GM19395 (cell line): ENCODE results near the gene MOB2.

Experiments used
- ATAC-seq: cut with Tn5 transposase; IDR thresholded peaks from one replicate; pipeline ENCODE4 v1.9.1; 2021; ENCODE audit warnings: mild to moderate bottlenecking, moderate library complexity; ENCODE audit not compliant: unreplicated experiment

The MOB2 gene

DNA sequence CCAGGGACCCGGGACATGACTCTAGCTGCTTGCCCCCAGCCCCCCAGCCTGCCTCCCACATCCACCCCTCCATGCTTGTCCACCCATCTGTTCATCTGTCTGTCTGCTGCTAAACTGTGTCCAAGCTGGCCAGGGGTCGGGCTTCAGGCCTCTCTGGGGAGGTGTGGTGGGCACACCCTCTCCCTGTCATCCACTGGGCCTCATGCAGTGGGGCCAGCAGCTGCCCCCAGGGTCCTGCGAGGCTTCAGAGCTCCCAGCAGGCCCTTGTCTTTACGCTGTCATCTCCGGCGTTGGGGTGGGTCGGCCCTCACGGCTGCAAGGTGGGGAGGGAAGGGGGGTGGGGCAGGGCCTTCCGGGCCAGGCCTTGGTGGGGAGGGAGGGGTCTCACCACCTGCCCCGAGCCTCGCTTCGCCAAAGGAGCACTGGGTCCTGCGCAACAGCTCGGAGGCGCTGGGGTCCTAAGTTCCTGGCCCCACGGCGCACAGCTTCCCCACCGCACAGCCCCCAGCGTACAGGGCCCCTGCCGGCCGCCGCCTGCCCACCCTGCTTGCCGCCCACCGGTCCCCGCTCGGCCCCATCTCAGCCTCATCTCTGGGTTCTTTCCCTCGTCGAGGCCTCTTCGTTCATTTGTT is 26.7 kb downstream of the MOB2 start:
- no peak for ATAC-seq

GRCh38 chr11:1459219-1459575 is 27.4 kb downstream of the MOB2 start:
- ATAC-seq = no peak

DNA sequence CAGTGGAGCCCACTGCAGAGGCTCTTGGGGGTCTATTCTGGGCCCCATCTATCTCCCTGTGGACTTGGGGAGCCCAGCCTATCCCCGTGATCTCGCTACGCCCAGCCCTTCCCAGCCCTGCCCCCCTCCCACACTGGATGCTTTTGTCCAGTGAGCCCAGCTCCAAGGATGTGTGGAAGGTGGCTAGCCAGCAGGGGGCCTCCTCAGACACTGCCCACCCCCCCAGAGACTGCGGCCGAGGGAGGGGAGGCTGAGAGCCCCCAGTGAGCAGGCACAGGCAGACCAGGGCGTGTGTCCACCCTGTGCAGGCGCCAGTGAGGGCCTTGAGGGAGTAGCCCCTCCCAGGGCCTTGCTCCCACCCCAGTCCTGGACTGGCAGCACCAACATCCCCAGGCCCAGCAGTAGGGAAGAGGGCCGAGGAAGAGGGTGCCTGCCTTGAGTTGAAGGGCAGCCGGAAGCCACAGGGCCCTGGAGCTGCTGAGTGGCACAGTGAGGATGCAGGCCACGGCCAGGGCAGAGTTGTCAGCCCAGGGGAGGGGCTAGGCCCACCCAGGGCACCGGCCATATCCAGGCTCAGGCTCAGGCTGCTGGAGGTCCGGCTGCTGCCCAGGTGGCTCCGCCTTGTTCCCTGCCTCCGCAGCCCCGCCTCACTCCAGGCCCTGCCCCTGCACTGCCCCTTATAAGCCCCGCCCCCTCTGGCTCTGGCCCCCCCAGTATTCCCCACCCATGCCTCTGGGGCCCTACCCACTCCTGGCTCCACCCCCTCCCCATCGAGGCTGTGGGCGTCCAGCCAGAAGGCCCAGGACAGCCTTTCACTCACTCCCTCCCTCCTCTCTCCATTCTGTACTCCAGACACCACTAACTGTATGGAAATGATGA is 28.0 kb downstream of the MOB2 start:
- no peak for ATAC-seq

DNA sequence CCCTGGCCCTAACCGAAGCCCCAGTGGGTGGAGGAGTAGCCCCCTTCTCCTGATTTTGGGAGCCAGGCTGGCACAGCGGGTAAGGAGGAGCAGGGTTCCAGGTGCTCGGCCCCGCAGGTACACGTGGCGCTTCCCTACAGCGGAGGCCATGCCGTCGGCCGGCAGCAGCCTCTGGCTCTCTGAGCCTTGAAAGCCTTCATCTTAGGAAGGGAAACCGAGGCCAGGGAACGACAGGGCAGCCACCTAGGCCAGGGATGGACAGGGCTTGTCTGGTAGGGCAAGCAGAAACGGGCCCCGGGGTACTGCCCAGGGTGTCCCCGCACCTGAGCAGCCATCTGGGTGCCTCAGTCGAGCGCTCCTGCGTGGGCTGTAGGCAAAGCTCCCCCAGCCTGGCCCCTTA is 28.7 kb downstream of the MOB2 start:
- no peak for ATAC-seq

DNA sequence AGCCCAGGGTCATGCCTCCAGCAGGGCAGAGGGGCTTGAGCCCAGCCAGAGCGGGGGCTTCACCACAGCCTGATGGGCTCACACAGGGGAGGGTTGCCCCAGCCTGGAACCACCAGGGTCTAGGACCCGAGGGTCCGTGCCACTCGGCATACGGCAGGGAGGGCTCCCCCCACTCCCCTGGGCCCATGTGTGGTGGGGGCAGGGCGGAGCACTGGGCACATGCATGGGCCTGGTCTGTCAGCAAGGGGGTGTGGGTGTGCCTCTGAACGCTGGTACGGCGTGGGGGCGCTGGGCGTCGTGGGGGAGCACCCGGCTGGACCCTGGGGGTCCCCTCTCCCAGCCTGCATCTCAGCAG is 29.3 kb downstream of the MOB2 start:
- no peak for ATAC-seq

DNA sequence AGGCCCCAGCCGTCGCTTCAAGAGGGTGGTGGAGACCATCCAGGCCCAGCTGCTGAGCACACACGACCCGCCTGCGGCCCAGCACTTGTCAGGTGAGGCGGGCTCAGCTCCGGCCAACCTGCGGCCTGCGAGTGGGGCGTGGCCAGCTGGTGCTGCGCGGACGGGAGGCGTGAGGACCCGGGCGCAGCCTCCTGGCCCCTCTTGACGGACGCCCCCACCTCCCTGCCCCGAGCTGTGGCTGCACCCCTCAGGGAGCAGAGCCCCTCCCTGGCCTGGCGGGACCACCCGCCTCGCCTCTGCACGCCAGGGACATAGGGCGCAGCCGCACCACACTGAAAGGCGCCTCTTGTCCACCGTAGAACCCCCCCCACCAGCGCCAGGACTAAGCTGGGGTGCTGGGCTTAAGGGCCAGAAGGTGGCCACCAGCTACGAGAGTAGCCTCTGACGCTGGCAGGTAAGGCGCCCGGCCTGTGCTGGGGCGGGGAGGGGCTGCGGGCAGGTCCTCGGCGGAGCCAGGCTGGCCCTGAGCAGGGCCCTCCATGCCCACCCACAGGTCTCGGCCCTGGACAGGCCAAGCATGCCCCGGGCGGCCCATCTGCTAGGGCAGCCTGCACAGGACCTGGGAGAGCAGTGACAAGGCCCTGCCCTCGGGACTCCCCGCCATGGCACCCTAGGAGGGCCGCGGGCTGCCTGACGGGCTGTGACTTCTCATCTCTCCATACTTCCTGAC is 29.8 kb downstream of the MOB2 start:
- ATAC-seq = no peak

- ATAC-seq = no peak
Observed at GRCh38 chr11:1456176-1456575, 30.4 kb downstream of the MOB2 start.

- ATAC-seq = no peak
Observed at GRCh38 chr11:1455763-1456060, 30.9 kb downstream of the MOB2 start.

GRCh38 chr11:1455032-1455762 is 31.4 kb downstream of the MOB2 start:
- ATAC-seq = no peak

GRCh38 chr11:1454576-1454975 is 32.0 kb downstream of the MOB2 start:
- ATAC-seq = no peak

DNA sequence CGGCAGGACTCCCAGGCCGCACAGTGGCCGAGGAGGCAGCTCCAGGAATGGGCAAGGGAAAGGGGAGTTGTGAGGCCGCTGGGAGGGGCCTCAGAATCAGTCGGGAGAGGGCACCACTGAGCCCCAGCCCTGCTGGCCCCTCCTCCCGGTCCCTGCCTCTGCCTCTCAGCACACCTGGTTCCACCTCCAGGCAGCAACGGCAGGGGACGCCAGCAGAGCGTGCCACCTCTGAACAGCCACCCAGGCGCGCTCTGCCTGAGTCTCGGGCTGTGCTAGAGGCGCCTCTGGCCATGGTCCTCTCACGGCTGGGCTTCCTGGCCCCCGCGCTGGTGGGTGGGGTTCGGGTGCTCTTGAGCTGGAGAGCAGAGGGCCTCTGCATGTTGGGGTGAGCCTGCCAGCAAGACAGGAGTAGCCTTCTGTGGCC is 33.0 kb downstream of the MOB2 start:
- ATAC-seq = no peak

GRCh38 chr11:1452744-1453143 is 33.8 kb downstream of the MOB2 start:
- no peak for ATAC-seq

- ATAC-seq = no peak
Observed at GRCh38 chr11:1451781-1452470, 34.7 kb downstream of the MOB2 start.

- ATAC-seq = no peak
Observed at GRCh38 chr11:1450949-1451710, 35.4 kb downstream of the MOB2 start.

- ATAC-seq = no peak
Observed at GRCh38 chr11:1450344-1450875, 36.2 kb downstream of the MOB2 start.

- no peak for ATAC-seq
Observed at GRCh38 chr11:1449490-1450243, 36.9 kb downstream of the MOB2 start.

DNA sequence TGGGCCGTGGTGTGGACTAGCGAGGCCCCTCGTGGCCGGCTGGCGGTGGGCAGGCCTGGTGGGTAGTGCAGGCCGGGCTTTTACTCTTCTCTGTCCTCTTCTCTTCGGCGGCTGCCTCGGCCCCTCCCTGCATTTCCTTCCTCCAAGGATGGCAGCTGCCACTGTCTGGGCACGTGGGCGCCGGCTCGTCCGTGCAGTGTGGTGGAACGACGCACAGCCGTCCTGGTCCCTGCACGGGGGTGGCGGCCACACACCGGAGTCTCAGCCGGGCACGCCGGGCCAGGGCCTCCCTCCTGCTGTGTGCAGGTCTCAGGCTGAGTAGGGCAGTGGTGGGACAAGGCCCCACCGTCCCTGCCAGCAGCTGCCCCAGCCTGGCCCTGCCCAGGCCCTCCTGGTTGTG is 37.7 kb downstream of the MOB2 start:
- ATAC-seq = no peak

- no peak for ATAC-seq
Observed at GRCh38 chr11:1447845-1448825, 38.4 kb downstream of the MOB2 start.
